IPS-18a (cell line): ENCODE measurements around the gene SH2D6.
"Not testable (repeated sequence)": the region's sequence is repeated elsewhere in the genome, so short reads cannot be mapped to it uniquely, and the experiment has no call there.

Experiments used
- H3K27ac ChIP-seq: one replicate; pipeline ENCODE4 v1.5.1; 2013; ENCODE audit warnings: low read length
- H3K27me3 ChIP-seq: one replicate; pipeline ENCODE4 v1.6.1; 2013; ENCODE audit warnings: mild to moderate bottlenecking, low read length; ENCODE audit not compliant: control insufficient read depth, insufficient read depth
- H3K36me3 ChIP-seq: one replicate; pipeline ENCODE4 v1.6.1; 2013; ENCODE audit warnings: low read depth, low read length; ENCODE audit not compliant: control insufficient read depth
- H3K4me1 ChIP-seq: one replicate; pipeline ENCODE4 v1.6.1; 2013; ENCODE audit warnings: low read depth, low read length; ENCODE audit not compliant: control insufficient read depth
- H3K4me3 ChIP-seq: one replicate; pipeline ENCODE4 v1.5.1; 2013; ENCODE audit warnings: low read length
- H3K9ac ChIP-seq: one replicate; pipeline ENCODE4 v1.6.1; 2013; ENCODE audit warnings: mild to moderate bottlenecking, low read length, moderate library complexity
- H3K9me3 ChIP-seq: one replicate; pipeline ENCODE4 v1.6.1; 2013; ENCODE audit warnings: low read depth, low read length; ENCODE audit not compliant: control insufficient read depth

SH2D6 gene

GRCh38 chr2:85418132-85419008 lies at the start of gene SH2D6:
Gene SH2D6, plus strand, starts transcription at chr2:85418714. Its CDS starts 10,752 bp downstream, at chr2:85429466.
- peak within 1 kb of the TSS; percentile 66 for H3K27ac ChIP-seq
- no peaks in the 10 kb centered on the region for H3K27me3 ChIP-seq
- no peaks in the 10 kb centered on the region for H3K9me3 ChIP-seq
- peak within 1 kb of the TSS; percentile 79 for H3K9ac ChIP-seq
- H3K4me1 ChIP-seq: peaks cover 11% of the 10 kb centered on the region
- H3K4me3 ChIP-seq: peak within 1 kb of the TSS; percentile 67
- H3K36me3 ChIP-seq: no peaks in the 10 kb centered on the region

DNA sequence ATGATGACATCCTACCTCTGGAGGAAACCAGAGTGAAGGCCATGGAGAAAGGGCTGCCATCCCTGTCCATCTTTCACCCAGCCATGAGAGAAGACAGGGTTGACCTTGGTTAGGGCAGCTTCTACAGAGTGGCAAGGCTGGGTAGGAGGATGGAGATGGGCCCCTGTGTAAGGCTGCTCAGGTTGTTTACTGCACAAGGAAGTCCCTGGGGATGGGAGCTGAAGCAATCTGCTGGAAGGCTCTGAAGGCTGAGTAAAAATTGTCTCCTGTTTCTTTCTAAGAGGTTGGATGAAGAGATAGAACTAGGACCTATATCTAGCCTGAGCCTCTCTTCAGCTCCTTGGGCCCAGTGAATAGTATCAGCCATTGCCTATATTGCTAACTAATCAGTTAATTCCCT lies 49.6 kb upstream of the SH2D6 start:
- Histone ChIP-seq H3K4me1 (no peaks in the 10 kb centered on the region), H3K27ac (no peak overlapping the region), H3K36me3 (no peaks in the 10 kb centered on the region), H3K9me3 (no peaks in the 10 kb centered on the region), H3K9ac (no peak overlapping the region), H3K4me3 (no peak overlapping the region), H3K27me3 (no peaks in the 10 kb centered on the region)

- Histone ChIP-seq H3K4me1 (no peaks in the 10 kb centered on the region), H3K27me3 (no peaks in the 10 kb centered on the region), H3K36me3 (no peaks in the 10 kb centered on the region), H3K4me3 (no peak overlapping the region), H3K9ac (no peak overlapping the region), H3K27ac (no peak overlapping the region), H3K9me3 (no peaks in the 10 kb centered on the region)
Observed at GRCh38 chr2:85369500-85369899, 49.0 kb upstream of the SH2D6 start.

- Histone ChIP-seq H3K4me3 (no peak overlapping the region), H3K27ac (no peak overlapping the region), H3K9me3 (no peaks in the 10 kb centered on the region), H3K4me1 (no peaks in the 10 kb centered on the region), H3K36me3 (no peaks in the 10 kb centered on the region), H3K9ac (no peak overlapping the region), H3K27me3 (no peaks in the 10 kb centered on the region)
Observed at GRCh38 chr2:85371045-85371444, 47.5 kb upstream of the SH2D6 start.

- Histone ChIP-seq H3K9ac (no peak overlapping the region), H3K4me3 (no peak overlapping the region), H3K4me1 (no peaks in the 10 kb centered on the region), H3K36me3 (peaks cover 3% of the 10 kb centered on the region), H3K27ac (no peak overlapping the region), H3K27me3 (no peaks in the 10 kb centered on the region), H3K9me3 (no peaks in the 10 kb centered on the region)
Observed at GRCh38 chr2:85376291-85377065, 42.0 kb upstream of the SH2D6 start.

DNA sequence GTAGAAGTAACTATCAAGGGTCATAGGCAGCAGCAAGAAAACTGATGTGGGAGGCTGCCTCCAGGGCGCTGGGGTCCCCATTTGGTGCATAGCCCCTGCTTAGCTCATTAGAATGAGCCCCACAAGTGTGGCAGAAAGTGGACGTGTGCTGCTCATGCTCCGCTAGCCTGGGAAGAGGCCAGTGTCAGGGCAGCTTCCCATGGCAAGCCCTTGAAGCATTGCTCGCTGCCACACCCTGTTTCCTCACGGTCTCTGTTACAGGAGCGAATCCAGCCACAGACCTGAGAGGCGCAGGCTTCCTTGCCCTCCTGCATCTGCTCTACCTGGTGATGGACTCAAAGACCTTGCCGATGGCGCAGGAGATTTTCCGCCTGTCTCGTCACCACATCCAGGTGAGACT lies 41.4 kb upstream of the SH2D6 start:
- Histone ChIP-seq H3K9me3 (no peaks in the 10 kb centered on the region), H3K4me3 (no peak overlapping the region), H3K36me3 (peaks cover 3% of the 10 kb centered on the region), H3K27me3 (no peaks in the 10 kb centered on the region), H3K9ac (no peak overlapping the region), H3K4me1 (no peaks in the 10 kb centered on the region), H3K27ac (no peak overlapping the region)

DNA sequence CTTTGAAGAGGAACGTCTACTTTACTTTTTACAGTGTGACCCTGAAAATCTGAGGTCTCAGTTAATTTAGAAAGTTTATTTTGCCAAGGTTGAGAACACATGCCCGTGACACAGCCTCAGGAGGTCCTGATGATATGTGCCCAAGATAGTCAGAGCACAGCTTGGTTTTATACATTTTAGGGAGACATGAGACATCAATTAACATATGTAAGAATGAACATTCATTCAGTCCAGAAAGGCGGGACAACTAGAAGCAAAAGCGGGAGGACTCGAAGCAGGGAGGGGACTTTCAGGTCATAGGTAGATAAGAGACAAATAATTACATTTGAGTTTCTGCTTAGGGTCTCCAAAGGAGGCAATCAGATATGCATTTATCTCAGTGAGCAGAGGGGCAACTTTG lies 40.3 kb upstream of the SH2D6 start:
- no peaks in the 10 kb centered on the region for H3K27me3 ChIP-seq
- peaks cover 3% of the 10 kb centered on the region for H3K36me3 ChIP-seq
- H3K4me3 ChIP-seq: no peak overlapping the region
- no peaks in the 10 kb centered on the region for H3K4me1 ChIP-seq
- H3K9ac ChIP-seq: no peak overlapping the region
- H3K9me3 ChIP-seq: no peaks in the 10 kb centered on the region
- H3K27ac ChIP-seq: no peak overlapping the region

DNA sequence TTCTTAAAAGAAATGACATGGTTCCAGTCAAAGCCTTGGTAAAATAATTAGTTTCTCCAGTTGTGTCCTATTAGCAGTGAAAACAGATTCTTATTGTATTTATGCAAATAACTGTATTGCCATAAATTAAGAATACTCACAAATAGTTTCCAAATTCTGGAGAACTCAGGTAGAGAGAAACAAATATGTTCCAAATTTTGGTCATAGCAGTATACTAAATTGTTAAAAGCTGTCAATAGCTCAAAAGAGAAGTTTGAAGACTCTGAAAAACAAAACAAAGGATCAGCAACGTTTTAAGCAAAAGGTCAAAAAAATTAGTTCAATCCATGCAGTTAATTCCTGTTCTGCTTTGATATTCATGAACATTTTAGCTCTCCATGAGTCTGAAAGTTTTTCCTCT lies 38.5 kb upstream of the SH2D6 start:
- no peak overlapping the region for H3K27ac ChIP-seq
- H3K9ac ChIP-seq: no peak overlapping the region
- H3K4me3 ChIP-seq: no peak overlapping the region
- no peaks in the 10 kb centered on the region for H3K9me3 ChIP-seq
- H3K27me3 ChIP-seq: no peaks in the 10 kb centered on the region
- peaks cover 3% of the 10 kb centered on the region for H3K36me3 ChIP-seq
- H3K4me1 ChIP-seq: peaks cover 3% of the 10 kb centered on the region

DNA sequence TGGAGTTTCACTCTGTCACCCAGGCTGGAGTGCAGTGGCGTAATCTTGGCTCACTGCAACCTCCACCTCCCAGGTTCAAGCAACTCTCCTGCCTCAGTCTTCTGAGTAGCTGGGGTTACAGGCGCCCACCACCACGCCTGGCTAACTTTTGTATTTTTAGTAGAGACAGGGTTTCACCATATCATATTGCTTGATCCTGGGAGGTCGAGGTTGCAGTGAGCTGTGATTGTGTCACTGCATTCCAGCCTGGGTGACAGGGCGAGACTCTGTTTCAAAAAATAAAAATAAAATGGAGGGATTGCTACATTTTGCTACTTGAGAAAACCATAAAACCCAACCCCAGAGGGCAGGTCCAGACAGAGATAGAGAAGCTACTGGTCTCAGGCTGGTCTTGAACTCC lies 35.4 kb upstream of the SH2D6 start:
- H3K4me1 ChIP-seq, H3K4me3 ChIP-seq, H3K36me3 ChIP-seq, H3K27ac ChIP-seq, H3K9me3 ChIP-seq, H3K9ac ChIP-seq, H3K27me3 ChIP-seq: not testable (repeated sequence)

- Histone ChIP-seq H3K4me1 (peaks cover 8% of the 10 kb centered on the region), H3K4me3 (no peak overlapping the region), H3K27me3 (no peaks in the 10 kb centered on the region), H3K36me3 (no peaks in the 10 kb centered on the region), H3K9ac (no peak overlapping the region), H3K27ac (no peak overlapping the region), H3K9me3 (no peaks in the 10 kb centered on the region)
Observed at GRCh38 chr2:85383850-85384249, 34.7 kb upstream of the SH2D6 start.

DNA sequence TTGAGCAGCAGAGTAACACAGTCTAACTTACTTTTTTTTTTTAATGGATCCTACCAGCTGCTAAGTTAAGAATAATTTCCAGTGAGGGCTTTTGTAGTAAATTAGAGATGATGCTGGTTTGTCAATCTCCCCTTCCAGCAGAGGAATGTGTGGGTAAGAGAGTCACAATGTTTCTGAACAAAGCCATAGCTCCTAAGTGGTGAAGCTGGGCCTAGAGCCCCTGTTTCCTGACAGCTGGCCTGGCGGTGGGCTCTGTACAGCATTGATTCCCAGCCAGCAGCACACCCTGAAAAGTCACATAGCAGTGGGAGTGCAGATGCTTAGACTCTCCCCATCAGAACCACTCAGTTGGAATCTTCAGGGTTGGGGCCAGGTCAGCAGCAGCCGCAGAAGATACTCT lies 32.8 kb upstream of the SH2D6 start:
- Histone ChIP-seq H3K9ac (no peak overlapping the region), H3K27me3 (no peaks in the 10 kb centered on the region), H3K27ac (no peak overlapping the region), H3K36me3 (no peaks in the 10 kb centered on the region), H3K4me1 (peaks cover 8% of the 10 kb centered on the region), H3K9me3 (no peaks in the 10 kb centered on the region), H3K4me3 (no peak overlapping the region)
